Kidney (tissue), 14 donors: ENCODE measurements around the gene VAV2. TPM values are rescaled to one million over a fixed set of nuclear protein-coding genes. Genes with fewer than 3 reads are reported as not detected.
A peak's percentile ranks its signal among the peaks of the same experiment; 100 is the strongest.

ENCODE experiments used
- DNase-seq, 5 donors: peaks; one replicate each; pipeline ENCODE4 v3.0.0-alpha.2; 2013 to 2020
- FAIRE-seq: peaks from 2 replicates; lab custom pipeline; 2012; peaks lifted over from hg19 to GRCh38; lab: Jason Lieb, UNC
- H3K27ac ChIP-seq, 2 donors: one replicate each; pipeline ENCODE4 v1.7.0; 2013; ENCODE audit warnings: low read depth in 2 of 2, low read length in 2 of 2, inconsistent platforms in 1 of 2
- H3K27me3 ChIP-seq: one replicate; pipeline ENCODE4 v1.7.1; 2013; ENCODE audit warnings: low read length, inconsistent platforms; ENCODE audit not compliant: control insufficient read depth, insufficient read depth
- H3K36me3 ChIP-seq, 3 donors: one replicate each; pipeline versions ENCODE4 v1.7.0 to v1.7.1; 2013; ENCODE audit warnings: low read length in 3 of 3, control low read depth in 1 of 3, inconsistent platforms in 1 of 3; ENCODE audit not compliant: insufficient read depth in 3 of 3, control insufficient read depth in 2 of 3
- H3K4me1 ChIP-seq, 3 donors: one replicate each; pipeline versions ENCODE4 v1.7.0 to v1.7.1; 2013; ENCODE audit warnings: low read length in 3 of 3, inconsistent platforms in 1 of 3, low read depth in 1 of 3; ENCODE audit not compliant: control insufficient read depth in 2 of 3, insufficient read depth in 2 of 3
- H3K4me3 ChIP-seq, 3 donors: one replicate each; pipeline versions ENCODE4 v1.7.0 to v1.8.1; 2013; ENCODE audit warnings: low read length in 3 of 3, control low read depth in 1 of 3, inconsistent platforms in 1 of 3
- H3K9ac ChIP-seq, 3 donors: one replicate each; pipeline versions ENCODE4 v1.7.0 to v1.7.1; 2013; ENCODE audit warnings: low read length in 3 of 3, control low read depth in 1 of 3, inconsistent platforms in 1 of 3
- H3K9me3 ChIP-seq, 3 donors: one replicate each; pipeline versions ENCODE4 v1.7.0 to v1.7.1; 2013; ENCODE audit warnings: low read length in 3 of 3, control low read depth in 1 of 3, inconsistent platforms in 1 of 3; ENCODE audit not compliant: control insufficient read depth in 2 of 3, insufficient read depth in 1 of 3
- CTCF ChIP-seq: IDR thresholded peaks from 3 replicates; pipeline ENCODE4 v1.5.1; 2012; ENCODE audit warnings: mild to moderate bottlenecking, moderate library complexity, borderline replicate concordance; ENCODE audit not compliant: insufficient read depth; ENCODE audit errors: extremely low read depth
- intact Hi-C: fragments of 100-400 bp; cut with DNase I; formaldehyde crosslinking; loops from one replicate; pipeline ENCODE4 v1.11.1; 2022
- polyA plus RNA-seq: library from polyadenylated mRNA; stranded (reverse); fragments of 350-450 nt; fragmentation: Illumina TruSeq; extraction: RNeasy Lipid Tissue Mini Kit (QIAGEN cat#74804); gene quantifications from one replicate; pipeline ENCODE4 v1.2.3, GENCODE V29; 2014; ENCODE audit warnings: low read depth, low replicate concordance; ENCODE audit not compliant: insufficient read depth
- total RNA-seq: library from RNA; stranded (reverse); fragmentation: NEBNext Ultra II Directional; extraction: Animal tissue kit (Norgen Biotek cat#: 25700); gene quantifications from one replicate; pipeline ENCODE4 v1.2.1, GENCODE V29; 2021
- donor health status: control.
- donor health status: control.
- donor health status: control.
- donor health status: control.
- donor health status: control.
- donor health status: DM: yes; HTN: yes; CAD: no.
- donor health status: Normal renal cell carcinoma (clear cell type).

VAV2 gene
- total and polyA plus RNA-seq, 2 donors from 2014 or later: 22.3 to 47.1 TPM

- H3K4me1 ChIP-seq: peaks cover 0 to 4% (median 0%) of the 10 kb centered on the region in 3 donors
- FAIRE-seq (no peak), DNase-seq (peak in 4 of 5 donors; percentile 56 to 88 (median 74))
- H3K4me3 ChIP-seq: peak overlapping the region; percentile 67 to 72 (median 72)
- H3K36me3 ChIP-seq: peaks cover 0 to 2% (median 0%) of the 10 kb centered on the region in 3 donors
- TF ChIP-seq CTCF: no peak
- H3K27ac ChIP-seq: peak overlapping the region; percentile 23 to 32
- peak overlapping the region in 2 of 3 donors; percentile 34 to 47 for H3K9ac ChIP-seq
- no peaks in the 10 kb centered on the region for H3K27me3 ChIP-seq
- intact Hi-C loops: no loop called here
- no peaks in the 10 kb centered on the region for H3K9me3 ChIP-seq
Observed at GRCh38 chr9:134025606-134026541, 33.8 kb upstream of the VAV2 start.

- peak; percentile 99 to 100 (median 99) for DNase-seq
- intact Hi-C loops: no loop called here
- no peak for FAIRE-seq
Observed at GRCh38 chr9:134024828-134025605, 32.9 kb upstream of the VAV2 start, which contains the start of gene BRD3OS. Gene BRD3OS (plus strand): TSS chr9:134025481. CDS start chr9:134026748, 1,267 bp downstream.

More at GRCh38 chr9:134024828-134025605, 32.9 kb upstream of the VAV2 start, which contains the start of gene BRD3OS:
- Histone ChIP-seq H3K36me3 (no peaks in the 10 kb centered on the region), H3K9ac (peak within 1 kb of the TSS in 2 of 3 donors; percentile 34 to 65), H3K4me3 (peak within 1 kb of the TSS; percentile 72 to 75 (median 72)), H3K9me3 (no peaks in the 10 kb centered on the region), H3K27me3 (no peaks in the 10 kb centered on the region), H3K4me1 (peaks cover 0 to 4% (median 0%) of the 10 kb centered on the region in 3 donors), H3K27ac (peak within 1 kb of the TSS; percentile 23 to 32)
- TF ChIP-seq CTCF: no peak
